ENCODE results near the gene NAA80. TPM values are rescaled to one million over a fixed set of nuclear protein-coding genes. Genes with fewer than 3 reads are reported as not detected.

The NAA80 gene
- total and polyA plus RNA-seq, 2 of the 13 experiments (the other 11 are each of a cell fraction or from before 2014, with no cell fraction given): 3.4 to 8.7 TPM

DNA sequence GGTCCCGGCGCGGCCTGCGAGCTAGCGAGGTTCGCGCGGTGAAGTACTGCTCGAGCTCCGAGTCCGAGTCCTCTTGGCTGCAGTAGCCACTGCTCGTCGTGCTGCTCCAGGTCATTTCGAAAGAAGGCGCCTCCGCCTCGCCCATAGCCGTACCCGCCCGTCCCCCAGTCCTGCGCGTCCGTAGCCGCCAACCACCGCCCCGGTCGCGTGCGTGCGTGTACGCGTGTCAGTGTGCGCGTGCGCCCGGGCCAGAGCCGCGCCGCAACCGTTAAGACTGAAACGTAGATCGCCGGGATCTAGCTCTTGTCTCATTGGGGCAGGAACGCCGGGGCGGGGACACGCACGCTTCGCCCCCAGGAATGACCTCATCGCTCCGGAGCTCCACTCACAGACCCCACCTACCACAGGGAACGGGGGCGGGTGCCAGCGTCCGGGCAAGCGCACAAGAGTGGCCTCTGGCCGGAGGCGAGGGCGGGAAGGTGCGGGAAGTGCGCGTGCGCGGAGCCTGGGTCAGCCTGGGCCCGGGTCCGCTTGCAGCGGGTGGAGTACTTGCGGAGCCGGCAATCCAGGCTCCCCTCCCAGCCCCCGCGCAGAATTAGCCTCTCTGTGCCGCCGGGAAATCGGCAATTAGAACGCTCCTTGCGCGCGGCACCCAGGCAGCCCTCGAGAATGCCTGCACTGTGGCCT lies 38.1 kb upstream of the NAA80 start:
- POLR2A ChIA-PET: interaction anchor here (0.7 to 4.7 kb wide), 35 partner anchors 9 to 1162 kb away, joined by 3 to 66 read pairs (median 6); partner anchors contain the start of genes C3orf18, CYB561D2, DCAF1 and GNAI2
- no peak overlapping the region for H2AFZ ChIP-seq (ENCODE audit: low read length)
- TF ChIP-seq SMAD1 (CRISPR knock-in tag; IDR thresholded peaks at IDR 0.05; ENCODE audit: borderline replicate concordance, low read depth) (no peak; the same call in 1 of the 2 replicates), ZNF274 (CRISPR knock-in tag; IDR thresholded peaks at IDR 0.05) (0 out of 2 replicates have a peak, but pooled peaks have one; percentile 46), ZNF792 (CRISPR knock-in tag; IDR thresholded peaks at IDR 0.05) (peak; percentile 69; the same call in 1 of the 2 replicates), IRF2 (CRISPR knock-in tag; IDR thresholded peaks at IDR 0.05) (0 out of 2 replicates have a peak, but pooled peaks have one; percentile 13), PAX8 (CRISPR knock-in tag; IDR thresholded peaks at IDR 0.05; ENCODE audit: borderline replicate concordance) (peak; percentile 97; the same call in 1 of the 2 replicates), ZNF335 (CRISPR knock-in tag; IDR thresholded peaks at IDR 0.05) (0 out of 2 replicates have a peak, but pooled peaks have one; percentile 64), KAT7 (CRISPR knock-in tag; IDR thresholded peaks at IDR 0.05; ENCODE audit: borderline replicate concordance) (peak; percentile 71), EP300 (IDR thresholded peaks at IDR 0.05; ENCODE audit: low read depth in 2 of 2, low read length in 2 of 2) (no peak), EP300 (CRISPR knock-in tag; IDR thresholded peaks at IDR 0.05; ENCODE audit: borderline replicate concordance) (no peak), ZNF503 (CRISPR knock-in tag; IDR thresholded peaks at IDR 0.05) (no peak; the same call in 1 of the 2 replicates), ZNF143 (CRISPR knock-in tag; IDR thresholded peaks at IDR 0.05) (0 out of 2 replicates have a peak, but pooled peaks have one; percentile 14), SNAI1 (CRISPR knock-in tag; IDR thresholded peaks at IDR 0.05; ENCODE audit: borderline replicate concordance) (peak; percentile 77; the same call in 1 of the 2 replicates), KAT8 (CRISPR knock-in tag; IDR thresholded peaks at IDR 0.05) (peak; percentile 65), HOXA3 (CRISPR knock-in tag; IDR thresholded peaks at IDR 0.05) (peak; percentile 88)
- TF ChIP-seq, protein P1, sequence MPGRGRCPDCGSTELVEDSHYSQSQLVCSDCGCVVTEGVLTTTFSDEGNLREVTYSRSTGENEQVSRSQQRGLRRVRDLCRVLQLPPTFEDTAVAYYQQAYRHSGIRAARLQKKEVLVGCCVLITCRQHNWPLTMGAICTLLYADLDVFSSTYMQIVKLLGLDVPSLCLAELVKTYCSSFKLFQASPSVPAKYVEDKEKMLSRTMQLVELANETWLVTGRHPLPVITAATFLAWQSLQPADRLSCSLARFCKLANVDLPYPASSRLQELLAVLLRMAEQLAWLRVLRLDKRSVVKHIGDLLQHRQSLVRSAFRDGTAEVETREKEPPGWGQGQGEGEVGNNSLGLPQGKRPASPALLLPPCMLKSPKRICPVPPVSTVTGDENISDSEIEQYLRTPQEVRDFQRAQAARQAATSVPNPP (CRISPR knock-in tag; IDR thresholded peaks at IDR 0.05): 0 out of 2 replicates have a peak, but pooled peaks have one; percentile 71
- TF ChIP-seq, protein P2, sequence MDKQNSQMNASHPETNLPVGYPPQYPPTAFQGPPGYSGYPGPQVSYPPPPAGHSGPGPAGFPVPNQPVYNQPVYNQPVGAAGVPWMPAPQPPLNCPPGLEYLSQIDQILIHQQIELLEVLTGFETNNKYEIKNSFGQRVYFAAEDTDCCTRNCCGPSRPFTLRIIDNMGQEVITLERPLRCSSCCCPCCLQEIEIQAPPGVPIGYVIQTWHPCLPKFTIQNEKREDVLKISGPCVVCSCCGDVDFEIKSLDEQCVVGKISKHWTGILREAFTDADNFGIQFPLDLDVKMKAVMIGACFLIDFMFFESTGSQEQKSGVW (CRISPR knock-in tag; IDR thresholded peaks at IDR 0.05; ENCODE audit: borderline replicate concordance): no peak
- TF ChIP-seq, protein P3, sequence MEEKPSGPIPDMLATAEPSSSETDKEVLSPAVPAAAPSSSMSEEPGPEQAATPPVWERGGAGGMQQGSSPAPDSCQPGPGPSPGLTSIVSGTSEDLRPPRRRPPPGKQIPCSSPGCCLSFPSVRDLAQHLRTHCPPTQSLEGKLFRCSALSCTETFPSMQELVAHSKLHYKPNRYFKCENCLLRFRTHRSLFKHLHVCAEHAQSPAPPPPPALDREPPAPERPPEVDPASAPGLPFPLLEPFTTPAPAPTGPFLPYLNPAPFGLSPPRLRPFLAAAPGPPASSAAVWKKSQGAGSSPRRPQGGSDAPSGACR (CRISPR knock-in tag; IDR thresholded peaks at IDR 0.05): peak; percentile 69
- TF ChIP-seq, protein P4, sequence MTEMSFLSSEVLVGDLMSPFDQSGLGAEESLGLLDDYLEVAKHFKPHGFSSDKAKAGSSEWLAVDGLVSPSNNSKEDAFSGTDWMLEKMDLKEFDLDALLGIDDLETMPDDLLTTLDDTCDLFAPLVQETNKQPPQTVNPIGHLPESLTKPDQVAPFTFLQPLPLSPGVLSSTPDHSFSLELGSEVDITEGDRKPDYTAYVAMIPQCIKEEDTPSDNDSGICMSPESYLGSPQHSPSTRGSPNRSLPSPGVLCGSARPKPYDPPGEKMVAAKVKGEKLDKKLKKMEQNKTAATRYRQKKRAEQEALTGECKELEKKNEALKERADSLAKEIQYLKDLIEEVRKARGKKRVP (CRISPR knock-in tag; IDR thresholded peaks at IDR 0.05): peak in 1 of 2 experiments; percentile 15; a peak in 1 of 4 replicates

More for the DNA sequence above, 38.1 kb upstream of the NAA80 start:
- peaks cover 41% of the 10 kb centered on the region for H3K79me2 ChIP-seq (ENCODE audit: insufficient read depth, low read length)
- peaks cover 1 to 2% of the 10 kb centered on the region in 2 experiments; a peak in 1 of 5 replicates for H3K27me3 ChIP-seq (ENCODE audit: control insufficient read depth in 1 of 2, insufficient read depth in 2 of 2, low read length in 2 of 2)
- no peaks in the 10 kb centered on the region for H3K9me3 ChIP-seq (ENCODE audit: low read length)
- intact Hi-C loops (cut with micrococcal nuclease; ENCODE audit: unreplicated experiment) (no loop called here), in situ Hi-C loops (cut with HindIII; ENCODE audit: extremely low pct_ligation_motif_present, low pct_unique_long_range_greater_than_20kb) (no loop called here)
- H3K36me3 ChIP-seq (replicated peaks in 1 of 2; ENCODE audit: control insufficient read depth in 1 of 2, insufficient read depth in 2 of 2, low read length in 2 of 2): peaks cover 3 to 12% of the 10 kb centered on the region in 2 experiments; a peak in 2 of 5 replicates
- H3K27ac ChIP-seq (ENCODE audit: extremely low read length, insufficient read depth, low read length): peak overlapping the region; percentile 85
- 0% methylated on average over 4 of the region's 79 CpGs for WGBS (ENCODE audit: low lambda C conversion rate)
- H3K4me1 ChIP-seq (ENCODE audit: insufficient read depth, low read length): peaks cover 58% of the 10 kb centered on the region
- H3K4me2 ChIP-seq (ENCODE audit: low read depth, low read length): peak overlapping the region; percentile 97
- peak overlapping the region; percentile 86 to 89 (median 88); a peak in 5 of 6 replicates for H3K4me3 ChIP-seq (replicated peaks in 1 of 3; ENCODE audit: insufficient read depth in 1 of 3, low read depth in 2 of 3, low read length in 3 of 3)
- BruUV-seq (replicated peaks): no TSS peak
- peak overlapping the region; percentile 95 for H3K9ac ChIP-seq (ENCODE audit: insufficient read depth, low read depth, low read length)
- FAIRE-seq: peak; percentile 94
- CTCF ChIA-PET (ENCODE audit: low intra/inter-chr PET ratio, low total read pairs): no interaction called here
- ATAC-seq: peak; percentile 89
- peaks cover 12% of the 10 kb centered on the region for H4K20me1 ChIP-seq (ENCODE audit: insufficient read depth, low read length)
- peak; percentile 98 for DNase-seq (ENCODE audit: low spot score)
